OCI-LY3 (cell line): ENCODE results near the gene AUNIP.

ENCODE experiments used
- H2AFZ ChIP-seq: fragments of 200-600, 300-600 bp; shearing (Covaris generic); 2 replicates; pipeline ENCODE4 v1.6.0; 2014; ENCODE audit warnings: antibody characterized with exemption, low read depth, low read length
- H3K27ac ChIP-seq: fragments of 200-600, 300-600 bp; sonication (generic); 2 replicates; pipeline ENCODE4 v1.5.1; 2014; ENCODE audit warnings: mild to moderate bottlenecking, low read length, moderate library complexity, mixed read lengths
- H3K27me3 ChIP-seq: fragments of 200-600, 300-600 bp; sonication (generic); 2 replicates; pipeline ENCODE4 v1.6.1; 2014; ENCODE audit warnings: low read depth, low read length, mixed read lengths
- H3K36me3 ChIP-seq: fragments of 200-600, 300-600 bp; sonication (generic); replicated peaks from 2 replicates; pipeline ENCODE3; 2014; ENCODE audit warnings: low read depth, low read length, mixed read lengths
- H3K4me1 ChIP-seq: fragments of 300-600, 200-600 bp; sonication (generic); 2 replicates; pipeline ENCODE4 v1.6.1; 2014; ENCODE audit warnings: low read length, mixed read lengths
- H3K4me2 ChIP-seq: fragments of 200-600, 300-600 bp; sonication (generic); 2 replicates; pipeline ENCODE4 v1.6.1; 2014; ENCODE audit warnings: low read length, mixed read lengths
- H3K4me3 ChIP-seq: fragments of 300-600, 200-600 bp; sonication (generic); 2 replicates; pipeline ENCODE4 v1.5.1; 2014; ENCODE audit warnings: antibody characterized with exemption, mild to moderate bottlenecking, low read length, moderate library complexity
- H3K79me2 ChIP-seq: fragments of 300-600, 200-600 bp; shearing (Covaris generic); 2 replicates; pipeline ENCODE4 v1.6.1; 2014; ENCODE audit warnings: mild to moderate bottlenecking, low read length, mixed read lengths
- H3K9ac ChIP-seq: fragments of 300-600, 200-600 bp; shearing (Covaris generic); 2 replicates; pipeline ENCODE4 v1.6.0; 2014; ENCODE audit warnings: mild to moderate bottlenecking, low read length, moderate library complexity
- H3K9me3 ChIP-seq: fragments of 200-600, 300-600 bp; shearing (Covaris generic); 2 replicates; pipeline ENCODE4 v1.6.1; 2014; ENCODE audit warnings: low read length, mixed read lengths; ENCODE audit not compliant: insufficient read depth
- H4K20me1 ChIP-seq: fragments of 200-600, 300-600 bp; sonication (generic); 2 replicates; pipeline ENCODE4 v1.6.1; 2016; ENCODE audit warnings: low read length, mixed read lengths; ENCODE audit not compliant: insufficient read depth
- EZH2phosphoT487 ChIP-seq: fragments of 200-600 bp; shearing (Covaris generic); IDR thresholded peaks from 2 replicates; pipeline ENCODE4 v1.6.1; 2018; ENCODE audit warnings: antibody characterized with exemption, mixed run types, low read depth
- TF ChIP-seq, protein P1 (sequence below): fragments of 200-600, 300-600 bp; sonication (generic); IDR thresholded peaks from 2 replicates; pipeline ENCODE4 v1.5.1; 2014; ENCODE audit warnings: antibody characterized with exemption, low read length, low read depth

AUNIP gene

DNA sequence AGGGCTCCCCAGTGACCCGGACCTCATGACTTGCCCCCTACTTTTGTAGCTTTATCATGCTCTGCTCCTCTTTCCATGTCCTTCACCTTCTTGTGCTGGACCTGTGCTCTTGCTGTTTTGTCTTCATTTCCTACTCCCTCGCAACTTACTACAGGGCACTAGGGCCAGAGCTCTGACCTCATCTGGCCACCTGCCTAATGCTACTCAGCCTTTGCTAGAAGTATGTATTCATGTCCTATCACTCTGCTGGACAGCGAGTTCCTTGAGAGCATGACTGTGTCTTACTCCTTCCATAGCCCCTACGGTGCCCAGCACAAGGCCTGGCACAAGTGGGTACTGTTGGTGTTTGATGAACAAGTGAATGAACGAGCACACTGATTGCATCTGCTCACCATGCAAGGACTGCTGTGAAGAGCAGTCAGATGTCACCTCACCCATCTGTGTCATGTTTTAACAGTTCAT is 37.6 kb downstream of the AUNIP start:
- H3K4me2 ChIP-seq: peak overlapping the region; percentile 90
- peak overlapping the region; percentile 92 for H3K4me3 ChIP-seq
- H3K36me3 ChIP-seq: no peaks in the 10 kb centered on the region
- H2AFZ ChIP-seq: no peak overlapping the region
- no peaks in the 10 kb centered on the region for H4K20me1 ChIP-seq
- TF ChIP-seq, protein P1, sequence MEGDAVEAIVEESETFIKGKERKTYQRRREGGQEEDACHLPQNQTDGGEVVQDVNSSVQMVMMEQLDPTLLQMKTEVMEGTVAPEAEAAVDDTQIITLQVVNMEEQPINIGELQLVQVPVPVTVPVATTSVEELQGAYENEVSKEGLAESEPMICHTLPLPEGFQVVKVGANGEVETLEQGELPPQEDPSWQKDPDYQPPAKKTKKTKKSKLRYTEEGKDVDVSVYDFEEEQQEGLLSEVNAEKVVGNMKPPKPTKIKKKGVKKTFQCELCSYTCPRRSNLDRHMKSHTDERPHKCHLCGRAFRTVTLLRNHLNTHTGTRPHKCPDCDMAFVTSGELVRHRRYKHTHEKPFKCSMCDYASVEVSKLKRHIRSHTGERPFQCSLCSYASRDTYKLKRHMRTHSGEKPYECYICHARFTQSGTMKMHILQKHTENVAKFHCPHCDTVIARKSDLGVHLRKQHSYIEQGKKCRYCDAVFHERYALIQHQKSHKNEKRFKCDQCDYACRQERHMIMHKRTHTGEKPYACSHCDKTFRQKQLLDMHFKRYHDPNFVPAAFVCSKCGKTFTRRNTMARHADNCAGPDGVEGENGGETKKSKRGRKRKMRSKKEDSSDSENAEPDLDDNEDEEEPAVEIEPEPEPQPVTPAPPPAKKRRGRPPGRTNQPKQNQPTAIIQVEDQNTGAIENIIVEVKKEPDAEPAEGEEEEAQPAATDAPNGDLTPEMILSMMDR: no peak
- no peak for TF ChIP-seq EZH2phosphoT487
- no peaks in the 10 kb centered on the region for H3K9me3 ChIP-seq
- H3K79me2 ChIP-seq: peaks cover 16% of the 10 kb centered on the region
- no peak overlapping the region for H3K27ac ChIP-seq
- no peaks in the 10 kb centered on the region for H3K27me3 ChIP-seq
- H3K9ac ChIP-seq: 0 out of 2 replicates have a peak overlapping the region, but pooled peaks have one; percentile 83
- peaks cover 4% of the 10 kb centered on the region for H3K4me1 ChIP-seq

DNA sequence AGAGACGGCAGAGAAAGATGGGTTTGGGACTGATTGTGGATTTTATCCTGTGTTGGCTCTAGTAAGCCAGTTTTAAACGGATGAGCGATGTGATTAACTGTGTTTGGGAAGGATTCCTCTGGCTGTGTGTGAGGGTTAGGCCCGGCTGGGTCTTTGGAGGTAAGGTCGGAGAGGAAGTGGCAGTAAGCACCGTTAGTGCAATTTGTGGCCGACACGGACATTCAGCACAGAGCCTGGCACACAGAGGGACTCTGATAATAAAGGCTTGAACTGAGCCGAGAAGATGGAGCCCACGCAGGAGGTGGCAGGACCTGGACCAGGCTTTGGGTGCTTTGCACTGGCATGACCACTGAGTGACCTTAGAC is 38.2 kb downstream of the AUNIP start:
- Histone ChIP-seq H3K27me3 (no peaks in the 10 kb centered on the region), H3K4me1 (peaks cover 4% of the 10 kb centered on the region), H4K20me1 (no peaks in the 10 kb centered on the region), H3K27ac (peak overlapping the region; percentile 37; the same call in 1 of the 2 replicates), H3K36me3 (no peaks in the 10 kb centered on the region), H3K4me3 (peak overlapping the region; percentile 92), H3K4me2 (peak overlapping the region; percentile 90), H3K9me3 (no peaks in the 10 kb centered on the region), H3K9ac (peak overlapping the region; percentile 83), H3K79me2 (peaks cover 16% of the 10 kb centered on the region), H2AFZ (no peak overlapping the region)
- no peak for TF ChIP-seq EZH2phosphoT487
- TF ChIP-seq, protein P1: no peak

DNA sequence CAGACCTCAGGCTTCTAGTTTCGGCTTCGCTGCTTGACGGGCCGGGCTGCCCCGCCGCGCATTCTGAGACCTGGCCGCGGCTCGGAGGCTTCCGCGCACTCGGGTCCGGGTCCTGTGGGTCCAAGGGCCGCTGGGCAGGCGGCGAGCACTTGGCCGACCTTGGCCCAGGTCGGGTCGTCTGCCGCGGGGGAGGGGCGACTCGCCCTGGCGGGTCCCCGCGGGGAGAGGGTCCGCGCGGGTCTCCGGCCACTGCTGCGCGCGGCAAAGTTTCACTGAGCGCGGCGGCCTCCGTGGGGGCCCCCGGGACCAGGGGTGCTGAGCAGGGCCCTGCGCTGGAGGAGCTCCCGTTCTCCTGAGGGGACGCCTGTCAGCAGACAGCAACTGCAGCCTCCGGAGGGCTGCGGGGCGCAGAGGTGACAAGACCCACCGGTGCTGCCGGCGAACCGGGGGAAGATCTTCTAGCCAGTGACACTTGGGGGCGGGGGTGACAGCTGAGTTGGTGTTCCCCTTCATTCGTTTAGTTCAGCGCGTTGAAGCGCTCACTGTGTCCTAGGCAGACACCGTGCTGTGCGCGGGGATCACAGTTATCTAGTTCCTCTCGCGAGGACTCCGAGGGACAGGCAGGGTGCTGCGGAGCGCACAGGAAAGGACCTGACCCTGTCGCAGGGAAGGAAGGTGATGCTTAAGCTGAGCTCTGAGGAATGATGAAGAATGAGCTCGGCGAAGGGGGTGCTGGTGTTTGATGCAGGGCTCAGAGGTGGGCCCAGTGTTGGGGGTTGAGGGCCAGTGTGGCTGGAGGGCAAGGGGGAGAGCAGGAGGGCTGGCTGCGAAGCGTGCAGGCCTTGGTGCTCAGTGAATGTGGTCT is 38.8 kb downstream of the AUNIP start:
- Histone ChIP-seq H3K4me3 (peak overlapping the region; percentile 92), H3K4me2 (peak overlapping the region; percentile 90), H2AFZ (peak overlapping the region; percentile 4; the same call in 1 of the 2 replicates), H3K27ac (peak overlapping the region; percentile 37), H3K9ac (peak overlapping the region; percentile 83), H3K36me3 (no peaks in the 10 kb centered on the region), H3K4me1 (peaks cover 4% of the 10 kb centered on the region), H3K27me3 (no peaks in the 10 kb centered on the region), H3K79me2 (peaks cover 16% of the 10 kb centered on the region), H4K20me1 (no peaks in the 10 kb centered on the region), H3K9me3 (no peaks in the 10 kb centered on the region)
- TF ChIP-seq, protein P1: no peak
- no peak for TF ChIP-seq EZH2phosphoT487

DNA sequence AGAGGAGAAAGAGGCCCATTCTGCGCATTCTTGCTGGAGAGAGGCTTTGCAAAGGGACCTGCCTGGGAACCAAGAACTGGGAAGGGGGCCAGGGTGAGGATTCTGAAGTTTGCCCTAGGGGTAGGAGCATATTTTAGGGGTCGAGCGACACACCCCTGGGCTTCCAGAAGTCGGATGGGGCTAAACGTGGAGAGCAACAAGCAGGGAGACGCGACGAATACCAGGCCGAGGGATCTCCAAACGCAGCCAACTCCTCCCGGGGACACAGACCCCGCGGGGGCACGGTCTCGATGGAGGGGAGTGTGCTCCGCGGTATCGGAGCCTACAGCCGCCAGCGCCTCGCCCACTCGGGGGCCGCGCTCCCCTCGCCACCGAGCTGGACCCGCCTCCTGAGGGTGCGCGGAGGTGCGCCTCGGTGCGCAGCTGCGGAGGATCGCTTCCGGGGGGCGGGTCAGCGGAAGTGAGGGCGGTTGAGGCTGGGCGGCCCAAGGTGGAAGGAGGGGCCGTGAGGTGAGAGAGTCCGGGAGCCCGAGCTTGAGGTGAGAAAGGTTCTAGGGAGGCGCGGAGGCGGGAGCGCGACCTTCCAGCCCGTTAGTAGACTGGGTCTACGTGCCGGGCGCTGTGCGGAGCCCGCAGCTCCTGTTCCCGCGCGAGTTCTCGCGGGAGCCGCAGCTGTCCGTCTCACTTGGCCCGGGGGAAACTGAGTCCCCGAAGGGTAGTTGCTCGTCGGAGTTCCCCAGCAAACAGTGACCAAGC is 39.6 kb downstream of the AUNIP start, which contains the start of gene MTFR1L:
TSS of gene MTFR1L (plus strand) at position 464 of the 756 bp plus-strand sequence. CDS start 3,151 bp downstream, outside the sequence.
- Histone ChIP-seq H4K20me1 (no peaks in the 10 kb centered on the region), H3K4me2 (peak within 1 kb of the TSS; percentile 90), H3K36me3 (no peaks in the 10 kb centered on the region), H3K79me2 (peaks cover 16% of the 10 kb centered on the region), H3K27ac (peak within 1 kb of the TSS; percentile 37), H2AFZ (peak within 1 kb of the TSS; percentile 72; the same call in 1 of the 2 replicates), H3K4me1 (peaks cover 4% of the 10 kb centered on the region), H3K9ac (peak within 1 kb of the TSS; percentile 83), H3K27me3 (no peaks in the 10 kb centered on the region), H3K9me3 (no peaks in the 10 kb centered on the region), H3K4me3 (peak within 1 kb of the TSS; percentile 92)
- no peak for TF ChIP-seq EZH2phosphoT487
- TF ChIP-seq, protein P1: no peak
